Upper lobe of right lung (tissue), 1 donor: Measurements from ENCODE around the gene FOXP3. TPM values are rescaled to one million over a fixed set of nuclear protein-coding genes. Genes with fewer than 3 reads are reported as not detected.
"Not testable (repeated sequence)": the region's sequence is repeated elsewhere in the genome, so short reads cannot be mapped to it uniquely, and the experiment has no call there.

Source experiments
- ATAC-seq: fragments of 200-7000 bp; cut with Tn5 transposase; one replicate; pipeline ENCODE4 v1.9.1; 2020; ENCODE audit warnings: mild to moderate bottlenecking, moderate library complexity
- DNase-seq: peaks from one replicate; pipeline ENCODE4 v3.0.0-alpha.2; 2020
- H3K27ac ChIP-seq: fragments of 200-600 bp; one replicate; pipeline ENCODE4 v1.8.0; 2022
- H3K27me3 ChIP-seq: fragments of 200-600 bp; one replicate; pipeline ENCODE4 v1.8.0; 2022; ENCODE audit warnings: mild to moderate bottlenecking
- H3K36me3 ChIP-seq: fragments of 200-600 bp; one replicate; pipeline ENCODE4 v1.8.0; 2022
- H3K4me1 ChIP-seq: fragments of 200-600 bp; one replicate; pipeline ENCODE4 v1.8.0; 2022
- H3K4me3 ChIP-seq: fragments of 200-600 bp; one replicate; pipeline ENCODE4 v1.8.0; 2022; ENCODE audit warnings: mild to moderate bottlenecking
- H3K9me3 ChIP-seq: fragments of 200-600 bp; one replicate; pipeline ENCODE4 v1.8.0; 2022
- intact Hi-C: fragments of 100-400 bp; cut with DNase I; formaldehyde crosslinking; loops from one replicate; pipeline ENCODE4 v1.11.0; 2022
- total RNA-seq: library from RNA; stranded (reverse); fragmentation: NEBNext Ultra II Directional; extraction: Animal tissue kit (Norgen Biotek cat#: 25700); gene quantifications from one replicate; pipeline ENCODE4 v1.2.1, GENCODE V29; 2021
- TF ChIP-seq, protein P1 (sequence below): fragments of 200-600 bp; IDR thresholded peaks from one replicate; pipeline ENCODE4 v1.8.0; 2022; ENCODE audit warnings: antibody characterized with exemption
- donor health status: DM: no; HTN: yes; CAD: no; lungs with severe emphysema.

FOXP3 gene
- total RNA-seq, 1 donor from 2014 or later: 0.35 TPM

DNA sequence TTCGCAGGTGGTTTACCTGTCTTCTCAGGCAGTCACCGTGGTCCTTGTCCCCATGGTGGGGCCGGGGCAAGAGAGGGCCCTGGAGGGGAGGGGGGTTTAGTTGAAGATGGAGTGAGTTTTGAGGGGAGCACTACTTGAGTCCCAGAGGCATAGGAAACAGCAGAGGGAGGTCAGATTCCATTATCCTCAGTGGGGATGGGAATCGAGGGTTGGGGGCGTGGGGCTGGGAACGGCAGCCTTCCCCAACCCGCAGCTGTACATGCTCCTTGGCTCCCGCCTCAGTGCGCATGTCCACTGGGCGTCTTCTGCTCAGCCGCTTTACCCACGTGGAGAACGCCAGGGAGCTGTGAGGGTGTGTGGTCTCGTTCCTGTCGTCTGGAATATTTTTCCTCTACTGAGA, 38.8 kb upstream of the FOXP3 start, which contains the start of gene GAGE10:
Gene GAGE10, plus strand, starts transcription at position 301 of the 400 bp plus-strand sequence. CDS start 1,214 bp downstream, outside the sequence.
- ATAC-seq (no peak), DNase-seq (no peak)
- Histone ChIP-seq H3K4me3 (no peak within 1 kb of the TSS), H3K36me3 (no peaks in the 10 kb centered on the region), H3K9me3 (no peaks in the 10 kb centered on the region), H3K27me3 (no peaks in the 10 kb centered on the region), H3K4me1 (no peaks in the 10 kb centered on the region), H3K27ac (no peak within 1 kb of the TSS)
- TF ChIP-seq, protein P1, sequence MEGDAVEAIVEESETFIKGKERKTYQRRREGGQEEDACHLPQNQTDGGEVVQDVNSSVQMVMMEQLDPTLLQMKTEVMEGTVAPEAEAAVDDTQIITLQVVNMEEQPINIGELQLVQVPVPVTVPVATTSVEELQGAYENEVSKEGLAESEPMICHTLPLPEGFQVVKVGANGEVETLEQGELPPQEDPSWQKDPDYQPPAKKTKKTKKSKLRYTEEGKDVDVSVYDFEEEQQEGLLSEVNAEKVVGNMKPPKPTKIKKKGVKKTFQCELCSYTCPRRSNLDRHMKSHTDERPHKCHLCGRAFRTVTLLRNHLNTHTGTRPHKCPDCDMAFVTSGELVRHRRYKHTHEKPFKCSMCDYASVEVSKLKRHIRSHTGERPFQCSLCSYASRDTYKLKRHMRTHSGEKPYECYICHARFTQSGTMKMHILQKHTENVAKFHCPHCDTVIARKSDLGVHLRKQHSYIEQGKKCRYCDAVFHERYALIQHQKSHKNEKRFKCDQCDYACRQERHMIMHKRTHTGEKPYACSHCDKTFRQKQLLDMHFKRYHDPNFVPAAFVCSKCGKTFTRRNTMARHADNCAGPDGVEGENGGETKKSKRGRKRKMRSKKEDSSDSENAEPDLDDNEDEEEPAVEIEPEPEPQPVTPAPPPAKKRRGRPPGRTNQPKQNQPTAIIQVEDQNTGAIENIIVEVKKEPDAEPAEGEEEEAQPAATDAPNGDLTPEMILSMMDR: no peak
- intact Hi-C loops: no loop called here

DNA sequence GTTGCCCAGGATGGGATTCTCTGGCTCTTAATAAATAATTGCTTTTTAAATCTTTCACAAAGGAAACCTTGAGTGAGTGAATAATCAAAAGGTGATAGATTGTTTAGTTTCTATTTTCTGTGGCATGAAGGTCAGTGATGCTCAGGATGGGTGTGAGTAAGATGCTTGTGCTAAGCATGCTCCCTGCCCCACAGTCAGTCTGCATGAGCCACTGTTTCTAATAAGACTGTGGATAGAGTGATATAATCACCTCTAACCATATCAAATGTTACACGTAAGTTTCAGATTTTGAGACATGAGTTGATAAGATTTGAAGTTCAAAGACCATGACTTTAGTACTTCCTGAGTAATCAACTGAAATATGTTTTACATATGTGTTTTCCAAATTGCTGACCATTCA, 36.2 kb upstream of the FOXP3 start:
- TF ChIP-seq, protein P1: no peak
- no peaks in the 10 kb centered on the region for H3K4me1 ChIP-seq
- H3K4me3 ChIP-seq: no peak overlapping the region
- no peaks in the 10 kb centered on the region for H3K9me3 ChIP-seq
- intact Hi-C loops: no loop called here
- no peak overlapping the region for H3K27ac ChIP-seq
- ATAC-seq: no peak
- no peak for DNase-seq
- no peaks in the 10 kb centered on the region for H3K27me3 ChIP-seq
- H3K36me3 ChIP-seq: no peaks in the 10 kb centered on the region

DNA sequence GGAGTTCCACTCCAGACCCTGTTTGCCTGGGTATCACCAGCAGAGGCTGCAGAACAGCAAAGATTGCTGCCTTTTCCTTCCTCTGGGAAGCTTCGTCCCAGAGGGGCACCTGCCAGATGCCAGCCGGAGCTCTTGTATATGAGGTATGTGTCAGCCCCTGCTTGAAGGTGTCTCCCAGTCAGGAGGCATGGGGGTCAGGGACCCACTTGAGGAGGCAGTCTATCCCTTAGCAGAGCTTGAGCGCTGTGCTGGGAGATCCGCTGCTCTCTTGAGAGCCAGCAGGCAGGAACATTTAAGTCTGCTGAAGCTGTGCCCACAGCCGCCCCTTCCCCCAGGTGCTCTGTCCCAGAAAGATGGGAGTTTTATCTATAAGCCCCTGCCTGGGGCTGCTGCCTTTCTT, 34.8 kb upstream of the FOXP3 start:
- DNase-seq, ATAC-seq, H3K27me3 ChIP-seq, H3K27ac ChIP-seq, intact Hi-C loops, H3K36me3 ChIP-seq, H3K4me1 ChIP-seq, H3K9me3 ChIP-seq, H3K4me3 ChIP-seq: not testable (repeated sequence)

DNA sequence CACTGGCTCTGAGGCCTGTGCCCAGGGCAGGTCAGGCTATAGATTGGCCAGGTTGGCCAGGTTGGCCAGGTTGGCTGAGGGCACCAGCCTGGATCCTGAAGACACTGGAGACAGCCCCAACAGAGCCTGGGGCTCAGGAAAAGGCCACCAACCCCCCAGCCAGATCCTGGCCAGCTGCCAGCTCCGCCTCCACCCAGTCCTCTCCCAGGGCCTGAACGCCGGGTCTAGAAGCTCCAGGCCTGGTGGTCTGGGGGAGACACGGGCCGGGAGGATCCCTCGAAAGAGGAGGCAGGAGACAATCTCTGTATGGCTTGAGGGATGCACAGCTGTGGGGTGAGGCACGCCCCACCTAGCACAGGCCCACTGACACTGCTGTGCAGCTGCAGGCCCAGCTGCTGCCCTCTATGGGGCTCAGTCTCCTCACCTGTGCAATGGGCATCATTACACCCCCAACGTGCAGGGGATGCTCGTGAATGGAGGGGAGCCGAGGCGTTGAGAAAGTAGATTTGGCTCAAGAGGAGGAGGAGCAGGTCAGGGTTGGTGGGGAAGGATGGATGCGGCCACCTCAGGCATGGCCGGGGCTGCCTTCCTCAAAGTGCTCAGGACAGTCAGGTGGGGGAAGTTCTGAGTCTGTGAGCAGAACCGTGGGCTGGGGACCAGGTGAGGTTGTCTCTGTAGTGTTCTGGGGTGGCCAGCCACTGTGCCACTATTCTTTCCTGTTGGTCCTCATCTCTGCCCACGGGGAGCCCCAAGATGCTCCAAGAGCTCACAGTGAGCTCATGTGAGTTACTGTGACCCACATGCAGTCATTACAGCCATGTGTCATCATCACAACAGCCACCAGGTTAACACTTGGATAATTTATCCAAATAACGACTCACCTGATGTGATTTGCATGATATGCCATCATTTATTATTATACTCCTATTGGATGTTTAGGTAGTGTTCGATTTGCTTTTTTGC, 28.2 kb upstream of the FOXP3 start:
- Histone ChIP-seq H3K27ac (no peak overlapping the region), H3K4me1 (no peaks in the 10 kb centered on the region), H3K27me3 (no peaks in the 10 kb centered on the region), H3K36me3 (no peaks in the 10 kb centered on the region), H3K4me3 (no peak overlapping the region), H3K9me3 (no peaks in the 10 kb centered on the region)
- intact Hi-C loops: no loop called here
- TF ChIP-seq, protein P1: no peak
- DNase-seq: no peak
- ATAC-seq: no peak

DNA sequence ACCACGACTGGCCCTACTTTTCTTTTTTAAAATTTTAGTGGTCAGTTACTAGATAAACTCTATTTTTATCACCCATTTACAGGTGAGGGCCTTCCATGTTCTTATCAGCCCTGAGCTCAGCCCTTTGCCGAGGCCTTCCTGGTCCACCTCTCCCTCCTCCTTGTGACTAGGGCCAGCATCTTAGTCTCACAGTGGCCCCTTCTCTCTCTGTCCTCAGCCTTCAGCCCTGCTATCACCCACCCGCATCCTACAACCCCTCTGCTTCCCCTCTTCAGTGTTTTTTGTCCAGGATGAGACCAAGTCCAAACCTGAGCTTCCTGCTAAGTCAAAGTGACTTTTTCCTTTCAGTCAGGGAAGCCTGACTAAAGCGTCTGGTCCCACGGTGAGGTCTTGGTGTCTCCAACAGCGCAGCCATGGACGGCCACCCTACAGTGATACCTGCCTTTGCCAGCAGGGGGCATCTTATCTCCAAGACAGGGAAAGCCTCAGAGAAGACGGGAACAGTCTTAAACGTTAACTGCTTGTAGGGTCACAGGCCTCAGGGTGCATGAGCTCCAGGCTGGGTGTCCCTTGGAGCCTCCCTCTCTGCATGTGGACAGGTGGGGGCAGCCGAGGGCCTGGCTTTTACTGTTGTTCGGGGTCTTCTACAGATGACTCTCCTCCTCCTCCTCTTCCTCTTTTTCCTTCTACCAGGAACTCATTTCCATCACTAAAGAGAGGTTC, 27.3 kb upstream of the FOXP3 start:
- Histone ChIP-seq H3K27ac (no peak overlapping the region), H3K36me3 (no peaks in the 10 kb centered on the region), H3K9me3 (no peaks in the 10 kb centered on the region), H3K4me1 (no peaks in the 10 kb centered on the region), H3K4me3 (no peak overlapping the region), H3K27me3 (no peaks in the 10 kb centered on the region)
- peak; percentile 94 for ATAC-seq
- intact Hi-C loops: no loop called here
- TF ChIP-seq, protein P1: peak; percentile 62
- peak; percentile 72 for DNase-seq

DNA sequence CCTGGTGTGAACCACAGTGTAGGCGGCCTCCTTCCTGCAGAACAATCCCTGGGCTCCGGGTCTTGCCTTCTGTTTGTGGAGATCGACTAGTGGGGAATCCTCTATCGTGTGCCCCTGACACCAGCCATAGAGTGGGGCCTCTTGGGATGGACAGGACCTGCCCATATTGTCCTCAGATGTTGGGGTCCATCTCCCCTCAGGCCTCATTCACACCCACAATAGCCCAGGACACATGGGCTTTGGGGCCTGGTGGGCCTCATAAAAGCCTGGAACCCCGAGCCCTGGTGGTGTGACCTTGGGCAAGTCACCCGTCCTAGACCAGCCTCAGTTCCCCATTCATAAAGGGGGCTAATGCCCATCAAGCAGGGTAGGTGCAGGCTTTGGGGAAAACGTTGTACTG, 25.7 kb upstream of the FOXP3 start:
- Histone ChIP-seq H3K27ac (no peak overlapping the region), H3K9me3 (no peaks in the 10 kb centered on the region), H3K4me3 (no peak overlapping the region), H3K36me3 (no peaks in the 10 kb centered on the region), H3K27me3 (no peaks in the 10 kb centered on the region), H3K4me1 (no peaks in the 10 kb centered on the region)
- TF ChIP-seq, protein P1: no peak
- intact Hi-C loops: no loop called here
- no peak for DNase-seq
- ATAC-seq: no peak
